Astrocyte of the spinal cord (primary cell): ENCODE data around the gene KCNJ1.

ENCODE experiments used
- DNase-seq: peaks from one replicate; pipeline ENCODE4 v3.0.0; 2011; ENCODE audit warnings: low read depth, low spot score
- H3K4me3 ChIP-seq: 2 replicates; pipeline ENCODE4 v1.5.1; 2011; ENCODE audit warnings: low read depth, mild to moderate bottlenecking, low read length, moderate library complexity
- in situ Hi-C: cut with HindIII; loops from 2 replicates; pipeline ENCODE4 v1.10.0; 2017; ENCODE audit warnings: low sequenced_read_pairs
- TF ChIP-seq, protein P1 (sequence below): IDR thresholded peaks from 2 replicates; pipeline ENCODE4 v1.5.1; 2012; ENCODE audit warnings: low read depth, mild to moderate bottlenecking, low read length, inconsistent platforms

Gene KCNJ1

DNA sequence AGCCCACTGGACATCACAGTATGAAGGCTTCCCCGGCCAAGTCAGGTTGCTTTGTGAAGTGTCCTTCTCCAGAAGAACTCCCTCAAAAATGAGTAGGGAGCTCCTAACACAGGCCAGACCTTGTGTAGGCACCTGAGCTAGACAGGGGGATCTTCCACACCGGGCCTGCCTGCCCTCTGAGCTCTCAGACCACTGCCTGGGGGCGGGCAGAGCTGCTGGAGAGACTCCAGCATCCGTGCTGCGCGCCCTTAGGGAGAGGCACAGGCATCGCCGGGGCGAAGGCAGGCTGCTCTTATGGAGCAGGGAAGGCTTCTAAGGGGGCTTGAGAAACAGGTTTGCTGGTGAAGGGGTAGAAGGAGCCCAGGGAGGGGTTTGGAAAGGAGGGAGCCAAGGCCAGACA is 28.4 kb upstream of the KCNJ1 start:
- no peak overlapping the region for H3K4me3 ChIP-seq
- TF ChIP-seq, protein P1, sequence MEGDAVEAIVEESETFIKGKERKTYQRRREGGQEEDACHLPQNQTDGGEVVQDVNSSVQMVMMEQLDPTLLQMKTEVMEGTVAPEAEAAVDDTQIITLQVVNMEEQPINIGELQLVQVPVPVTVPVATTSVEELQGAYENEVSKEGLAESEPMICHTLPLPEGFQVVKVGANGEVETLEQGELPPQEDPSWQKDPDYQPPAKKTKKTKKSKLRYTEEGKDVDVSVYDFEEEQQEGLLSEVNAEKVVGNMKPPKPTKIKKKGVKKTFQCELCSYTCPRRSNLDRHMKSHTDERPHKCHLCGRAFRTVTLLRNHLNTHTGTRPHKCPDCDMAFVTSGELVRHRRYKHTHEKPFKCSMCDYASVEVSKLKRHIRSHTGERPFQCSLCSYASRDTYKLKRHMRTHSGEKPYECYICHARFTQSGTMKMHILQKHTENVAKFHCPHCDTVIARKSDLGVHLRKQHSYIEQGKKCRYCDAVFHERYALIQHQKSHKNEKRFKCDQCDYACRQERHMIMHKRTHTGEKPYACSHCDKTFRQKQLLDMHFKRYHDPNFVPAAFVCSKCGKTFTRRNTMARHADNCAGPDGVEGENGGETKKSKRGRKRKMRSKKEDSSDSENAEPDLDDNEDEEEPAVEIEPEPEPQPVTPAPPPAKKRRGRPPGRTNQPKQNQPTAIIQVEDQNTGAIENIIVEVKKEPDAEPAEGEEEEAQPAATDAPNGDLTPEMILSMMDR = no peak
- no peak for DNase-seq
- in situ Hi-C loops = no loop called here

DNA sequence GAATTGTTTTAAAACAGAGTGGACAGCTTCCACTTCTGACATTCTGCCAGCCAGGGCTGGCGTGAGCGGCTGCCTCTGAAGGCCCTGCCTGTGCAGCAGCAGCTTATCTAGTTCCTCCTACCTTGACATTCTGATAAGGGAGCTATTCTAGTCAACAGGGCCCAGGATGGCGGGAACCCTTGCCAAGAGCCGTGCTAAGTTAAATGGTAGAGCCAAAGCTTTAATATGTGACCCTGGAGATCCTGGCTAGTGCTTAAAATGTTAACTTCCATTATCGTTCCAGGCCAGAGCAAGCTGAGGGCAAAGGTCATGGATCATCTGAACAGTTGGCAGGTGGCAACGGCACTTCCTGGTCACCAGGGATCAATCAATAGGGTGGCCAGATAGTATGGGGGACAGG is 27.6 kb upstream of the KCNJ1 start:
- DNase-seq = no peak
- in situ Hi-C loops = no loop called here
- TF ChIP-seq, protein P1 = no peak
- H3K4me3 ChIP-seq = no peak overlapping the region

DNA sequence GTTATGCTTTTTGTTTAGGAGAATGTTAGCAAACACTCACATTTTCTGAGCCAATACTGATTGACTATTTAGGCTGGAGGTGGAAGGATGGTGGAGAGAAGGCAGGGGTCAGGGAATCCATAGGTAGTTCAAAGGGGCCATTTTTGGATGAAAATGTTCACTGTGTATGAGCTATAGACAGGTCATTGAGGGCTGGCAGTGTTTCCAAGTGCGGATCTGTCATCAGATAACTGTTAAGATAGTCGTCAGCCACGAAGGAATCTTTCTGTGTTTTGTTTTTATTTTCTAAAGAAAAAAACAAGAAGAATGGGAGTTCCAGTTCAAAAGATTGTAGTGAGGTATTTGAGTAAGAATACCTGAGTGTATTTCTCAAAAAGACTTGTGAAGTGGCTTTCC is 27.2 kb upstream of the KCNJ1 start:
- TF ChIP-seq, protein P1 = no peak
- DNase-seq = no peak
- no peak overlapping the region for H3K4me3 ChIP-seq
- in situ Hi-C loops = no loop called here

DNA sequence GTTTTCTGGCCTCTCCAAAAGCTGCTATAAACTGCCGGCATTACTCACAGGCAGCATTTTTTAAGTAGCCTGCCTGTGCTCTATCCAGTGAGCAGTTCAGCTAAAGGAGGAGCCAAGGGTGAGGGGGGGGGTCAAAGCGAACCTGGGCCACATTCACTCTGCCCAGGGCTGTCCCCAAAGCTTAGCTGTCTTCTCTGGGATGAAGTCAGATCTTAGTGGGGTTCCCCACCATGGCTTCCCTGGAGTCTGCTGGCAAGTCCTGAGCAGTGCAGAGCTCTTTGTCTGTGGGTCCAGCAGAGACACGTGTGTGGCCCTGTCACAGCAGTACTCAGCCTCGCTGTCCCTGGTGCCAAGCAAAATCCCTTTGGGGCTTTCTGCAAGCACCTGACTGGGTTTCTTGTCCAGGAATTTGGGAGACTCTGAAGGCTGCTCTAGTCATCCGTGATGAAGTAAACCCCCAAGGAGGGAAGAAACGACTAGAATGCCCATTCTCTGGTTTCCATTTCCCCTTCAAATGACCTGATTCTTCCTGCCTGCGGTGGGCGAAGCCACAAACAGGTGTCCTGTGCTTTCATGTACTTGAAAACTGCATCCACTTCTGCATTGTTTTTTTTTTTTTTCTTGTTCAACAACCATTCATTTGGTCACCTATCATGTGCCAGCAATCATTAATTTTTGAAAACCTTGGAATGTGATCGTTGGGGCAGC is 26.6 kb upstream of the KCNJ1 start:
- TF ChIP-seq, protein P1 = no peak
- DNase-seq = no peak
- in situ Hi-C loops = no loop called here
- H3K4me3 ChIP-seq = no peak overlapping the region

DNA sequence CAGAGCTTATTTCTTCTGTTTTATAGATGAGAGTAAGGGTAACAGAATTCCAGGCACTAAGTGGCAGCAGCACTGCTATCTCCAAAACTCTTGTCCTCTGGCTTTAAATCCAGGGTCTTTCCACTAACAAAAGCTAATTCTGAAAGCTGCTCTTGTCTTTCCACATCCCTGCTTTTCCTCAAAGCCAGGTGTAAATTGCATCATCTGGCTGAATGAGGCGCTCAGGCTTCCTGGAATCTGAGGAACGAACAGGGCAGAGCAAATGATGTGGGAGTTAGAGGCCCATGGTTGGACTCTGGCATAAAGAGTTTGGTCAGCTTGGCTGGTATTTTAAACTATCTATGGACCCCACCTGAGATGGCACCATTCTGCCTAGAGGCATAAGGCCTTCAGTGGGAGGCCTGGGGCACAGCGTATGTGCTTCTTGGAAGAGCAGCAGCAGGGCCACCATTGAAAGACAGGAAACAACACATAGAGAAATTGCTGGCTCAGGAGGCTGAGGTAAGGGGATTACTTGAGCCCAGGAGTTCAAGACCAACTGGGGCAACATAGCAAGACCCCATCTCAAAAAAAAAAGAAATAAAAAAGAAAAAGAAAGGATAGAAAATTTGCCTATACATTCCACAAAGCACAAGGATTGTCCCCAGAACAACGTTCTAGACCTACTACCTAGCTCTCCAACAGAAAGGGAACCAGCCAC is 25.9 kb upstream of the KCNJ1 start:
- in situ Hi-C loops = no loop called here

DNA sequence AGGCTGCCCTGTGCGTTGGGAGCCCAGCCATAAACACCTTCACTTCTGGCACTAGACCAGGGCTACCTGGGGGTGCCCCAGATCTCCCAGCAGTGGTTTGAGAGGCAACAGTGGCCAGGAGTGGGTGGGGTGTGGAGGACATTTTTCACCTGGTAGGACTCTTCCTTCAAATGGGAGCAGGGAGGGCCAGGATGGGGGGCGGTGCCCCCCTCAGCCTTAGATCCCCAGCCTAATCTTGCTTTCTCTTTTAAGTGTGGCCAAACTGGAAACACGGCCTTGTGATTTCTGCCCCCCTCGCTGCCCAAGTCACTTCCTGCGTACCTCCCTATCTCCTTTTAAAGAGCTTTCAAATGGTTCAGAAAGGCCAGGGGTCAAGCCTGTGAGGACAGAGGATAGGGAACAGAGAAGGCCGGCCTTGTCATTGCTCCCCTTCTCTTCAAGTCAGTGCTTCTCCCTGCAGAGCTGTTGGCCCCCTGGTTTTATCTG is 24.9 kb upstream of the KCNJ1 start:
- in situ Hi-C loops = no loop called here
- H3K4me3 ChIP-seq = no peak overlapping the region
- DNase-seq = no peak
- TF ChIP-seq, protein P1 = no peak

More for the DNA sequence above, 25.9 kb upstream of the KCNJ1 start:
- H3K4me3 ChIP-seq = no peak overlapping the region
- DNase-seq = no peak
- TF ChIP-seq, protein P1 = no peak
